ENCODE measurements around the gene TMOD2. TPM values are rescaled to one million over a fixed set of nuclear protein-coding genes. Genes with fewer than 3 reads are reported as not detected.

TMOD2 gene
- total RNA-seq, 2 experiments from 2014 or later, result 6.4 to 6.8 TPM

- intact Hi-C loops (cut with micrococcal nuclease), result loop anchor here (5.0 kb wide), 3 partner anchors 74 to 174 kb away; partner anchors contain the start of gene LYSMD2
- Mint-ChIP-seq H3K36me3 (ENCODE audit: low read depth) (peaks cover 1% of the 10 kb centered on the region), H3K27me3 (ENCODE audit: low read depth) (no peaks in the 10 kb centered on the region), H3K27ac (peak overlapping the region; percentile 30), H3K9me3 (no peaks in the 10 kb centered on the region), H3K4me1 (ENCODE audit: low read depth) (peaks cover 72% of the 10 kb centered on the region), H3K4me3 (no peak overlapping the region)
- CTCF ChIA-PET, result no interaction called here
- DNase-seq, result no peak
These were observed 82.4 kb downstream of the TMOD2 start for GRCh38 chr15:51833772-51834171.

GRCh38 chr15:51837792-51838251 lies 86.4 kb downstream of the TMOD2 start:
- no peaks in the 10 kb centered on the region for H3K9me3 Mint-ChIP-seq
- intact Hi-C loops (cut with micrococcal nuclease), result loop anchor here (1.0 kb wide), 2 partner anchors 8 kb away; no protein-coding TSS in a partner anchor
- DNase-seq, result peak; percentile 38
- H3K4me3 Mint-ChIP-seq, result peak overlapping the region; percentile 70
- H3K4me1 Mint-ChIP-seq (ENCODE audit: low read depth), result peaks cover 76% of the 10 kb centered on the region
- H3K27ac Mint-ChIP-seq, result no peak overlapping the region
- no peaks in the 10 kb centered on the region for H3K27me3 Mint-ChIP-seq (ENCODE audit: low read depth)
- H3K36me3 Mint-ChIP-seq (ENCODE audit: low read depth), result peaks cover 1% of the 10 kb centered on the region
- CTCF ChIA-PET, result interaction anchor here (1.0 to 1.5 kb wide), 2 partner anchors 10 to 51 kb away, joined by 3 to 4 read pairs; no protein-coding TSS in a partner anchor

GRCh38 chr15:51838270-51838669 lies 86.9 kb downstream of the TMOD2 start:
- intact Hi-C loops (cut with micrococcal nuclease), result loop anchor here (1.0 kb wide), 2 partner anchors 8 kb away; no protein-coding TSS in a partner anchor
- Mint-ChIP-seq H3K4me1 (ENCODE audit: low read depth) (peaks cover 77% of the 10 kb centered on the region), H3K27me3 (ENCODE audit: low read depth) (no peaks in the 10 kb centered on the region), H3K4me3 (peak overlapping the region; percentile 70), H3K9me3 (no peaks in the 10 kb centered on the region), H3K27ac (no peak overlapping the region), H3K36me3 (ENCODE audit: low read depth) (peaks cover 1% of the 10 kb centered on the region)
- DNase-seq, result no peak
- CTCF ChIA-PET, result interaction anchor here (1.0 to 1.5 kb wide), 2 partner anchors 10 to 50 kb away, joined by 3 to 4 read pairs; no protein-coding TSS in a partner anchor

- no peak for DNase-seq
- CTCF ChIA-PET, result no interaction called here
- Mint-ChIP-seq H3K4me3 (no peak overlapping the region), H3K4me1 (ENCODE audit: low read depth) (peaks cover 74% of the 10 kb centered on the region), H3K9me3 (no peaks in the 10 kb centered on the region), H3K27me3 (ENCODE audit: low read depth) (no peaks in the 10 kb centered on the region), H3K36me3 (ENCODE audit: low read depth) (no peaks in the 10 kb centered on the region), H3K27ac (no peak overlapping the region)
- intact Hi-C loops (cut with micrococcal nuclease), result no loop called here
These were observed 89.3 kb downstream of the TMOD2 start for GRCh38 chr15:51840692-51841091.

GRCh38 chr15:51841406-51842040 lies 90.1 kb downstream of the TMOD2 start:
- Mint-ChIP-seq H3K4me3 (peak overlapping the region; percentile 8), H3K27ac (no peak overlapping the region)

GRCh38 chr15:51842265-51842664 lies 90.9 kb downstream of the TMOD2 start:
- DNase-seq, result no peak
- H3K4me3 Mint-ChIP-seq, result no peak overlapping the region
- CTCF ChIA-PET, result interaction anchor here (0.6 kb wide), 1 partner anchor 831 kb away, joined by 3 read pairs; no protein-coding TSS in a partner anchor

More at GRCh38 chr15:51841406-51842040, 90.1 kb downstream of the TMOD2 start:
- Mint-ChIP-seq H3K27me3 (ENCODE audit: low read depth) (no peaks in the 10 kb centered on the region), H3K36me3 (ENCODE audit: low read depth) (no peaks in the 10 kb centered on the region), H3K9me3 (no peaks in the 10 kb centered on the region), H3K4me1 (ENCODE audit: low read depth) (peaks cover 76% of the 10 kb centered on the region)
- no peak for DNase-seq
- CTCF ChIA-PET, result no interaction called here
- intact Hi-C loops (cut with micrococcal nuclease), result no loop called here

GRCh38 chr15:51842852-51843737 lies 91.7 kb downstream of the TMOD2 start:
- CTCF ChIA-PET, result interaction anchor here (0.6 kb wide), 1 partner anchor 830 kb away, joined by 3 read pairs; no protein-coding TSS in a partner anchor
- Mint-ChIP-seq H3K27me3 (ENCODE audit: low read depth) (no peaks in the 10 kb centered on the region), H3K9me3 (no peaks in the 10 kb centered on the region), H3K4me1 (ENCODE audit: low read depth) (peaks cover 69% of the 10 kb centered on the region), H3K36me3 (ENCODE audit: low read depth) (no peaks in the 10 kb centered on the region), H3K4me3 (no peak overlapping the region), H3K27ac (no peak overlapping the region)
- intact Hi-C loops (cut with micrococcal nuclease), result loop anchor here (1.0 kb wide), 1 partner anchor 13 kb away; no protein-coding TSS in a partner anchor
- DNase-seq, result peak; percentile 54

More at GRCh38 chr15:51842265-51842664, 90.9 kb downstream of the TMOD2 start:
- Mint-ChIP-seq H3K9me3 (no peaks in the 10 kb centered on the region), H3K4me1 (ENCODE audit: low read depth) (peaks cover 77% of the 10 kb centered on the region), H3K27ac (no peak overlapping the region), H3K27me3 (ENCODE audit: low read depth) (no peaks in the 10 kb centered on the region), H3K36me3 (ENCODE audit: low read depth) (no peaks in the 10 kb centered on the region)
- intact Hi-C loops (cut with micrococcal nuclease), result no loop called here

- CTCF ChIA-PET, result interaction anchor here (0.7 to 1.3 kb wide), 4 partner anchors 19 to 326 kb away, joined by 3 read pairs; no protein-coding TSS in a partner anchor
- H3K36me3 Mint-ChIP-seq (ENCODE audit: low read depth), result peaks cover 1% of the 10 kb centered on the region
- DNase-seq, result no peak
- H3K4me1 Mint-ChIP-seq (ENCODE audit: low read depth), result peaks cover 71% of the 10 kb centered on the region
- H3K27ac Mint-ChIP-seq, result no peak overlapping the region
- H3K4me3 Mint-ChIP-seq, result no peak overlapping the region
- H3K9me3 Mint-ChIP-seq, result no peaks in the 10 kb centered on the region
- no peaks in the 10 kb centered on the region for H3K27me3 Mint-ChIP-seq (ENCODE audit: low read depth)
- intact Hi-C loops (cut with micrococcal nuclease), result no loop called here
These were observed 93.5 kb downstream of the TMOD2 start for GRCh38 chr15:51844747-51845426.

- H3K27ac Mint-ChIP-seq, result peak overlapping the region; percentile 33
- H3K27me3 Mint-ChIP-seq (ENCODE audit: low read depth), result no peaks in the 10 kb centered on the region
- DNase-seq, result no peak
- intact Hi-C loops (cut with micrococcal nuclease), result loop anchor here (1.0 kb wide), 2 partner anchors 8 to 16 kb away; no protein-coding TSS in a partner anchor
- peaks cover 4% of the 10 kb centered on the region for H3K36me3 Mint-ChIP-seq (ENCODE audit: low read depth)
- CTCF ChIA-PET, result interaction anchor here (1.3 kb wide), 1 partner anchor 21 kb away, joined by 3 read pairs; no protein-coding TSS in a partner anchor
- no peak overlapping the region for H3K4me3 Mint-ChIP-seq
- peaks cover 73% of the 10 kb centered on the region for H3K4me1 Mint-ChIP-seq (ENCODE audit: low read depth)
- no peaks in the 10 kb centered on the region for H3K9me3 Mint-ChIP-seq
These were observed 94.7 kb downstream of the TMOD2 start for GRCh38 chr15:51846066-51846462.

- Mint-ChIP-seq H3K27ac (peak overlapping the region; percentile 30), H3K9me3 (no peaks in the 10 kb centered on the region), H3K4me3 (no peak overlapping the region), H3K36me3 (ENCODE audit: low read depth) (peaks cover 4% of the 10 kb centered on the region), H3K4me1 (ENCODE audit: low read depth) (peaks cover 69% of the 10 kb centered on the region), H3K27me3 (ENCODE audit: low read depth) (no peaks in the 10 kb centered on the region)
- DNase-seq, result no peak
- CTCF ChIA-PET, result no interaction called here
- intact Hi-C loops (cut with micrococcal nuclease), result loop anchor here (1.0 kb wide), 2 partner anchors 8 to 16 kb away; no protein-coding TSS in a partner anchor
These were observed 95.2 kb downstream of the TMOD2 start for GRCh38 chr15:51846463-51847230.

GRCh38 chr15:51848811-51849210 lies 97.4 kb downstream of the TMOD2 start:
- peaks cover 4% of the 10 kb centered on the region for H3K36me3 Mint-ChIP-seq (ENCODE audit: low read depth)
- H3K4me3 Mint-ChIP-seq, result no peak overlapping the region
- no peaks in the 10 kb centered on the region for H3K27me3 Mint-ChIP-seq (ENCODE audit: low read depth)
- H3K4me1 Mint-ChIP-seq (ENCODE audit: low read depth), result peaks cover 64% of the 10 kb centered on the region
- no peak for DNase-seq
- CTCF ChIA-PET, result no interaction called here
- H3K9me3 Mint-ChIP-seq, result no peaks in the 10 kb centered on the region
- intact Hi-C loops (cut with micrococcal nuclease), result no loop called here
- no peak overlapping the region for H3K27ac Mint-ChIP-seq
